Measurements from ENCODE around the gene PHACTR1. TPM values are rescaled to one million over a fixed set of nuclear protein-coding genes. Genes with fewer than 3 reads are reported as not detected.

Gene PHACTR1
- total RNA-seq, 6 experiments from 2014 or later, result 0.20 to 3.5 (median 0.93) TPM

DNA sequence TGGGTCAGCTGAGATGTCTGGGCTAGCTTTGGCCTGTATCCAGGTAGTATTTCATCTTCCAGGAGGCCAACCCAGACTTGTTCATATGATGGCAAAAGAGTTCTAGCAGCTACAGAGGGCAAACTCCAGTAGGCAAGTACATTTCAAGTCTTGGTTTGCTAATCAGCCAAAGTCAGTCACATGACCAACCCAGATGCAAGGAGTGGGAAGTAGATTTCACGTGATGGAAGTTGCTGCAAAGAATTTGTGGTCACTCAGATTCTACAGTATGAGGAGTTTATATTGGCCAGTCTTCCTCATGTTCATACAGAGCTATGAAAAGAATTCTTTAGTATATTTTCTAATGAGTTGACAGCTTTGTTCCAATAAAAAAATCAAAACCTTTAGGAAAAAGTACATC is 101.8 kb downstream of the PHACTR1 start:
- WGBS (ENCODE audit: insufficient coverage, low coverage, low lambda C conversion rate, missing lambda C conversion rate), result 14% methylated on average over 1 of the region's 1 CpG
- no peak overlapping the region for H3K27ac ChIP-seq
- no peak overlapping the region for H3K4me3 ChIP-seq
- no peaks in the 10 kb centered on the region for H3K36me3 ChIP-seq
- H3K9me3 ChIP-seq, result no peaks in the 10 kb centered on the region
- TF ChIP-seq CTCF (IDR thresholded peaks at IDR 0.05), result no peak
- TF ChIP-seq POLR2A (IDR thresholded peaks at IDR 0.05), result no peak
- intact Hi-C loops (cut with DNase I), result no loop called here
- DNase-seq, result no peak
- no peaks in the 10 kb centered on the region for H3K27me3 ChIP-seq
- H3K4me1 ChIP-seq, result no peaks in the 10 kb centered on the region
- ATAC-seq, result no peak

GRCh38 chr6:12823847-12824246 is 107.3 kb downstream of the PHACTR1 start:
- no peak overlapping the region for H3K27ac ChIP-seq
- ATAC-seq (no peak), DNase-seq (no peak)
- H3K4me1 ChIP-seq, result no peaks in the 10 kb centered on the region
- no peak overlapping the region for H3K4me3 ChIP-seq
- no peaks in the 10 kb centered on the region for H3K27me3 ChIP-seq
- TF ChIP-seq POLR2A (IDR thresholded peaks at IDR 0.05), result no peak
- TF ChIP-seq CTCF (IDR thresholded peaks at IDR 0.05), result no peak
- H3K9me3 ChIP-seq, result no peaks in the 10 kb centered on the region
- intact Hi-C loops (cut with DNase I), result no loop called here
- 71% methylated on average over 3 of the region's 8 CpGs for WGBS (ENCODE audit: insufficient coverage, low coverage, low lambda C conversion rate, missing lambda C conversion rate)
- no peaks in the 10 kb centered on the region for H3K36me3 ChIP-seq

DNA sequence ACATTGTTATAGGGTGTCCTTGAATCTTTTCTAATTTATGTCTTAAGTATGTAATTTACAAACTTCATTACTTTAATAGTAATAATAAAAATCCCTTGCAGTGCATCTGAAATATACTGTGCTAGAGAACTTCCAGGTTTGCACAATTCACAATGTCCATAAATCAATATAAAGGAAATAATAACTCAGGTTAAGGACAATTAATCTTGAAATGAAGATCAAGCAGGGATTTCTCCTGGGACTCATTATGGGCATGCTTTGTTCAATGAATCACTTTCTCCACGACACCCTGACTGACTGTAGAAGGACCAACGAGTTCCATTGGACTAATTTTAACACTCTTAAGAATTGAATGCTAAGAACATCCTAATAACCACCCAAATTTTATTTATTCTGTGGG is 110.0 kb downstream of the PHACTR1 start:
- DNase-seq (no peak), ATAC-seq (no peak)
- H3K4me3 ChIP-seq, result no peak overlapping the region
- H3K36me3 ChIP-seq, result no peaks in the 10 kb centered on the region
- no peaks in the 10 kb centered on the region for H3K9me3 ChIP-seq
- intact Hi-C loops (cut with DNase I), result no loop called here
- TF ChIP-seq CTCF (IDR thresholded peaks at IDR 0.05) (no peak), POLR2A (IDR thresholded peaks at IDR 0.05) (no peak)
- 39% methylated on average over 2 of the region's 2 CpGs for WGBS (ENCODE audit: insufficient coverage, low coverage, low lambda C conversion rate, missing lambda C conversion rate)
- H3K27me3 ChIP-seq, result no peaks in the 10 kb centered on the region
- H3K4me1 ChIP-seq, result no peaks in the 10 kb centered on the region
- H3K27ac ChIP-seq, result no peak overlapping the region

- no peak for DNase-seq
- no peaks in the 10 kb centered on the region for H3K9me3 ChIP-seq
- TF ChIP-seq CTCF (IDR thresholded peaks at IDR 0.05), result no peak
- TF ChIP-seq POLR2A (IDR thresholded peaks at IDR 0.05), result no peak
- WGBS (ENCODE audit: insufficient coverage, low coverage, low lambda C conversion rate, missing lambda C conversion rate), result 44% methylated on average over 2 of the region's 2 CpGs
- H3K4me3 ChIP-seq, result no peak overlapping the region
- no peaks in the 10 kb centered on the region for H3K27me3 ChIP-seq
- H3K36me3 ChIP-seq, result no peaks in the 10 kb centered on the region
- intact Hi-C loops (cut with DNase I), result no loop called here
- no peak for ATAC-seq
- H3K27ac ChIP-seq, result no peak overlapping the region
- no peaks in the 10 kb centered on the region for H3K4me1 ChIP-seq
Observed at GRCh38 chr6:12827921-12828320, 111.4 kb downstream of the PHACTR1 start.

DNA sequence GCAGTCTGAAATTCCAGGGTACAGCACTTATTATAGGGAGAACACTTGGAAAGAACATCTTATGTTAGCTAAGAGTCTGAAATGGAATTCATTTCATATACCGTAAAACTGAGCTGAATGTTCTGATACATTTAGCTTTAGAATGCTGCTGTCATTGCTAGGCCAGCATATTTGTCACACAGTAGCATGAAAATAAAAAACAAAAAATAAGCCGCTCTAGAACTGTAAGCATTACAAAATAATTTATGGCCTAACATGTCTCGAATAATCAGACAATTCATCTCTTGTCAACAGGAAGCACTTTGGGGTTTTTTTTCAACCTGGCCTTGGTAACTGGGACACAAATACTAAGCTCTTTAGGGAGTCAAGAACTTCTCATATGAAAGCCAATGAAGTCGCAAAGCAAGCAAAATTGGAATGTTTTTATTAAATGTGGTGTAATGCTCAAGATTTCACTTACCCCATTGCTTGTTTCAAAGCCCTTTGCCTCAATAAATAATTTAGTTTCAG is 115.7 kb downstream of the PHACTR1 start:
- intact Hi-C loops (cut with DNase I), result no loop called here
- Histone ChIP-seq H3K27me3 (no peaks in the 10 kb centered on the region), H3K4me1 (no peaks in the 10 kb centered on the region), H3K27ac (no peak overlapping the region), H3K4me3 (no peak overlapping the region), H3K36me3 (no peaks in the 10 kb centered on the region), H3K9me3 (no peaks in the 10 kb centered on the region)
- whole genome bisulfite sequencing (ENCODE audit: insufficient coverage, low coverage, low lambda C conversion rate, missing lambda C conversion rate), result 62% methylated on average over 4 of the region's 4 CpGs
- TF ChIP-seq POLR2A (IDR thresholded peaks at IDR 0.05) (no peak), CTCF (IDR thresholded peaks at IDR 0.05) (no peak)
- no peak for ATAC-seq
- no peak for DNase-seq
